GM21737 (cell line): Measurements from ENCODE around the gene CRB1.
A peak's percentile ranks its signal among the peaks of the same experiment; 100 is the strongest.

ENCODE experiments used
- ATAC-seq: cut with Tn5 transposase; IDR thresholded peaks from one replicate; pipeline ENCODE4 v1.9.1; 2021; ENCODE audit warnings: mild to moderate bottlenecking, moderate library complexity; ENCODE audit not compliant: unreplicated experiment

The CRB1 gene

DNA sequence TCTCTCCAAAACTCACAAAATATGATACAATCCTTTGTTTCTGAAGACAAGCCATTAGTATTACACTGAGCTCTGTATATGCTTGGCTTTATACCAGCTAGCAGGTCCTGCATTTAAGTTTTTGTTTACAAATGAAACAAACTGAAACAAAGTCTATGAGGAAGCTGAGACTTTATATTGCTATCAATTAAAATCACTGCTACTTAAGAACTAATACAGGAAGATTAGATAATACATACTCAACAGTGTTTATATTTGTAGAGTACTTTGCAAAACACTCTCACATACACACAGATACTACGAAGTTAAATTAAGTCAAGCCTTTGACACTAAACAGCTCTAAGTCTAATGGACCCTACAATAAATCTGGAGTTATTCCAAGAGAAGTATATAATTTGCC is 247.4 kb downstream of the CRB1 start:
- ATAC-seq = no peak

DNA sequence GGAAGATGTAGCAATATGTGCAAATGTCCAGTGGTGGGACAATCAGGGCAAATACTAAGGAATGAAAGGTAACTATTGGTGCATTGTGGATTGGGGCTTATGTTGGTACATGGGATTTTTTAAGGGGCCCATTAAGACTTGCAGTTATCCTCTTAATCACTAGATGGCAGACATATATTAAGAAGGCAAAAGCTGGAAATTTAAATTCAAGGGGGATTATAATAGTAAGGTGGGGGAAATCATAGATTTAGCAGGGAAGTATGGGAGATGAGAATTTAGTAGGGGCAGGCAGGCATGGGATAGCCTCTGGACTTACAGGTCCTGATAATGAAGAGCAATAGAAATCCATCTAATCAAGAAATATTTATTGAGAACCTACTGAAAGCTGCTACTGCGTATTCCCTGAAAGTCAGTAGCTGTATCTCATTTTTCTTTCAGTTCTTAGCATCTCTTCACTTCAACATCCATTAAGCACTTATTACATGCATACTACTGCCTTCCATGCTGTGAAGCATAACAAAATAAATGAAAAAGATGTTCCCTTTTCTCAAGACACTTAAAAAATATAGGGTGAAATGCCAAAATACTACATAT is 251.8 kb downstream of the CRB1 start:
- no peak for ATAC-seq

GRCh38 chr1:197521118-197521739 is 253.2 kb downstream of the CRB1 start:
- ATAC-seq = peak; percentile 54

DNA sequence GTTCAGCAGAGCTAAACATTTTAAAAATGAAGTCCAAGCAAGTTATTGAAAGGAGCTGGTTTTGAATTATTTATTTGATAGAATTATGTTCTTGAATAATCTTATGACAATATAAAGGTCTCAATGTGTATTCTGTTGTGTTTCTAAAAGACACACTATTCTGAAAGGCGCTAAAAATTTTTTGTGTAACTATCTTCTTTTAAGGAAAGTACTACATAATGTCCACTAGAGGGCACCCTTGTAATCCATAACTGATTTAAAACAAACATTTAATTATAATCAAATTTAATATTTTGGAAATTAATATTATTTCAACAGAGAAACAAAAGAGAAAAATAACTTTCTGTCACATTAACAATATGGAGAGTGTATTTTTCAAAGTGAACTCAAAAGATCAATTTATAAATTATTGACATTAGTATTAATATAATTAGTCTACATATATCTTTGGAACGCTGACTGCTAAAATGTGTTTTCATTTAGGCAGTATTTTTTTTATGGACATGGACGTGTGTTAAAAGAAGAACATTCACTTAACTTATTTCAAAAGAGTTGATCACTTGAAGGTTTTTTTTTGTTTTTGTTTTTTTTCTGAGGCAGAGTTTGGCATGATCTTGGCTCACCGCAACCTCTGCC is 258.8 kb downstream of the CRB1 start:
- no peak for ATAC-seq
